Stimulated activated CD4-positive, alpha-beta T cell treated with anti-CD3 and anti-CD28 coated beads, Interleukin-2, amount 100 ng/mL, for 24 hours (primary cell): ENCODE results near the gene PAIP2B.
"Not testable (repeated sequence)": the region's sequence is repeated elsewhere in the genome, so short reads cannot be mapped to it uniquely, and the experiment has no call there.

Experiments used
- DNase-seq, 2 donors: peaks; one replicate each; pipeline ENCODE4 v3.0.0-alpha.2; 2020

Gene PAIP2B

GRCh38 chr2:71226965-71227560 is at the start of gene PAIP2B:
PAIP2B (minus strand) TSS chr2:71227103; CDS start chr2:71202589, 24,514 bp downstream.
- DNase-seq = peak; percentile 98 to 99

GRCh38 chr2:71275939-71276310 is 49.0 kb upstream of the PAIP2B start:
- DNase-seq = no peak

GRCh38 chr2:71269511-71270090 is 42.7 kb upstream of the PAIP2B start:
- no peak for DNase-seq

- no peak for DNase-seq
Measured at GRCh38 chr2:71263386-71263785, 36.5 kb upstream of the PAIP2B start.

- DNase-seq = no peak
Measured at GRCh38 chr2:71261534-71261933, 34.6 kb upstream of the PAIP2B start.

GRCh38 chr2:71256421-71256820 is 29.5 kb upstream of the PAIP2B start:
- no peak for DNase-seq

- DNase-seq = no peak
Measured at GRCh38 chr2:71254776-71255175, 27.9 kb upstream of the PAIP2B start.

- DNase-seq = no peak
Measured at GRCh38 chr2:71254078-71254477, 27.2 kb upstream of the PAIP2B start.

- DNase-seq = no peak
Measured at GRCh38 chr2:71253476-71253875, 26.6 kb upstream of the PAIP2B start.

- no peak for DNase-seq
Measured at GRCh38 chr2:71252862-71253261, 26.0 kb upstream of the PAIP2B start.

GRCh38 chr2:71250935-71251334 is 24.0 kb upstream of the PAIP2B start:
- DNase-seq = no peak

- no peak for DNase-seq
Measured at GRCh38 chr2:71244302-71244660, 17.4 kb upstream of the PAIP2B start.

GRCh38 chr2:71243634-71244301 is 16.9 kb upstream of the PAIP2B start:
- no peak for DNase-seq

- DNase-seq = no peak
Measured at GRCh38 chr2:71240794-71241193, 13.9 kb upstream of the PAIP2B start.

- DNase-seq = no peak
Measured at GRCh38 chr2:71238089-71238488, 11.2 kb upstream of the PAIP2B start.

GRCh38 chr2:71235930-71236587 is 9.2 kb upstream of the PAIP2B start:
- DNase-seq = no peak

GRCh38 chr2:71233072-71233471 is 6.2 kb upstream of the PAIP2B start:
- DNase-seq = not testable (repeated sequence)

- peak; percentile 25 to 26 for DNase-seq
Measured at GRCh38 chr2:71226096-71226964, 573 bp downstream of the PAIP2B start.

- no peak for DNase-seq
Measured at GRCh38 chr2:71224935-71225334, 2.0 kb downstream of the PAIP2B start.

GRCh38 chr2:71224457-71224856 is 2.4 kb downstream of the PAIP2B start:
- no peak for DNase-seq

GRCh38 chr2:71223767-71224333 is 3.1 kb downstream of the PAIP2B start:
- DNase-seq = no peak

GRCh38 chr2:71220743-71221142 is 6.2 kb downstream of the PAIP2B start:
- no peak for DNase-seq

- DNase-seq = no peak
Measured at GRCh38 chr2:71216501-71216900, 10.4 kb downstream of the PAIP2B start.
